Thyroid gland (tissue), 4 donors: ENCODE measurements around the gene VLDLR.

ENCODE experiments used
- CTCF ChIP-seq, 6 experiments: fragments of 200-600 bp in 3 of 6; fragments of 450-650 bp in 3 of 6; sonication (generic) in 3 of 6; IDR thresholded peaks; one replicate each; pipeline ENCODE4 v1.5.1; 2016 to 2019; ENCODE audit warnings: antibody characterized with exemption in 6 of 6, mild to moderate bottlenecking in 2 of 6, inconsistent platforms in 1 of 6, moderate library complexity in 1 of 6
- POLR2A ChIP-seq, 2 donors: fragments of 450-650 bp; IDR thresholded peaks; one replicate each; pipeline ENCODE4 v1.6.1; 2017; ENCODE audit warnings: antibody characterized with exemption in 2 of 2, mild to moderate bottlenecking in 2 of 2, moderate library complexity in 1 of 2

DNA sequence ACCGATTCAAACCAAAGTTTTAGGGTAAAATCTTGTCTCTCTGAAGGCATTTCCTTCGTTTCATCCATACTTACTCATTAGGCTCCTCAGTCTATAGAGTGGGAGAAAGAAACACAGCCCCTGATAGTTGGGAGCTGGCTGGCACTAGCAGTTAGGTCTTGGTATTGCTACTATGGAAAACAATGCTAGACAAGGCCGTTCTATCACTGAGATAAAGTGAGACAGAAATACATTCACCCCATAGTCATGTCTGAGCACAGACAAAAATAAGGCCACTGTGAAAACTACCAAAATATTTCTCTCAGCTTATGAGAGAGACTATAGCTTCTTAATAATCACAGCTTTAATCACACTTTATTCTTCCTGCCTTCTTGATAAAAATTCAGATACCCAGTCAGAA is 67.0 kb downstream of the VLDLR start:
- TF ChIP-seq CTCF (IDR thresholded peaks at IDR 0.05) (no peak), POLR2A (IDR thresholded peaks at IDR 0.05) (no peak)
